ENCODE results near the gene ZNF133. TPM values are rescaled to one million over a fixed set of nuclear protein-coding genes. Genes with fewer than 3 reads are reported as not detected.

Gene ZNF133
- total and polyA plus RNA-seq, 2 donors (not counting 1 experiment from before 2014, with no cell fraction given) = 13.7 to 14.9 TPM

GRCh38 chr20:18361678-18362077 is 73.4 kb downstream of the ZNF133 start:
- Histone ChIP-seq H3K36me3 (replicated peaks in 1 of 2; ENCODE audit: control extremely low read depth in 1 of 2, control insufficient read depth in 1 of 2, extremely low read depth in 1 of 2, insufficient read depth in 2 of 2, low read length in 1 of 2) (no peaks in the 10 kb centered on the region), H3K27ac (ENCODE audit: low read length in 2 of 2) (no peak overlapping the region), H3K9ac (ENCODE audit: low read length) (no peak overlapping the region), H3K27me3 (replicated peaks in 1 of 4; ENCODE audit: control extremely low read depth in 1 of 4, control insufficient read depth in 3 of 4, insufficient read depth in 4 of 4, low read length in 3 of 4) (peaks cover 0 to 4% (median 0%) of the 10 kb centered on the region in 4 experiments), H3K79me2 (ENCODE audit: control insufficient read depth, insufficient read depth, low read length) (no peaks in the 10 kb centered on the region), H2AFZ (ENCODE audit: insufficient read depth, low read depth, low read length, poor library complexity, severe bottlenecking) (no peak overlapping the region), H3K9me3 (ENCODE audit: control extremely low read depth in 1 of 3, control insufficient read depth in 2 of 3, insufficient read depth in 1 of 3, low read length in 2 of 3) (no peaks in the 10 kb centered on the region), H3K4me3 (ENCODE audit: control extremely low read depth in 1 of 5, extremely low read depth in 1 of 5, insufficient read depth in 1 of 5, low read depth in 2 of 5, low read length in 4 of 5) (no peak overlapping the region), H3K4me2 (replicated peaks; ENCODE audit: low read depth, low read length, poor library complexity, severe bottlenecking) (no peak overlapping the region), H3K4me1 (ENCODE audit: control insufficient read depth in 2 of 2, insufficient read depth in 2 of 2, low read length in 2 of 2) (no peaks in the 10 kb centered on the region), H4K20me1 (ENCODE audit: control insufficient read depth, insufficient read depth, low read length, poor library complexity, severe bottlenecking) (no peaks in the 10 kb centered on the region)
- H3K4me3 Mint-ChIP-seq = no peak overlapping the region
- no CpG with 5 or more reads among the region's 1 CpG for WGBS (ENCODE audit: insufficient coverage)
- intact Hi-C loops (cut with micrococcal nuclease) = no loop called here
- no peaks in the 10 kb centered on the region for H3K4me1 Mint-ChIP-seq
- CTCF ChIA-PET = no interaction called here
- POLR2A ChIA-PET = no interaction called here
- no peak for TF ChIP-seq EZH2 (IDR thresholded peaks at IDR 0.05; ENCODE audit: borderline replicate concordance, insufficient read depth, low read depth, low read length, poor library complexity, severe bottlenecking)
- TF ChIP-seq, protein P1, sequence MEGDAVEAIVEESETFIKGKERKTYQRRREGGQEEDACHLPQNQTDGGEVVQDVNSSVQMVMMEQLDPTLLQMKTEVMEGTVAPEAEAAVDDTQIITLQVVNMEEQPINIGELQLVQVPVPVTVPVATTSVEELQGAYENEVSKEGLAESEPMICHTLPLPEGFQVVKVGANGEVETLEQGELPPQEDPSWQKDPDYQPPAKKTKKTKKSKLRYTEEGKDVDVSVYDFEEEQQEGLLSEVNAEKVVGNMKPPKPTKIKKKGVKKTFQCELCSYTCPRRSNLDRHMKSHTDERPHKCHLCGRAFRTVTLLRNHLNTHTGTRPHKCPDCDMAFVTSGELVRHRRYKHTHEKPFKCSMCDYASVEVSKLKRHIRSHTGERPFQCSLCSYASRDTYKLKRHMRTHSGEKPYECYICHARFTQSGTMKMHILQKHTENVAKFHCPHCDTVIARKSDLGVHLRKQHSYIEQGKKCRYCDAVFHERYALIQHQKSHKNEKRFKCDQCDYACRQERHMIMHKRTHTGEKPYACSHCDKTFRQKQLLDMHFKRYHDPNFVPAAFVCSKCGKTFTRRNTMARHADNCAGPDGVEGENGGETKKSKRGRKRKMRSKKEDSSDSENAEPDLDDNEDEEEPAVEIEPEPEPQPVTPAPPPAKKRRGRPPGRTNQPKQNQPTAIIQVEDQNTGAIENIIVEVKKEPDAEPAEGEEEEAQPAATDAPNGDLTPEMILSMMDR (IDR thresholded peaks at IDR 0.05) = no peak
- DNase-seq = no peak
- no peak for ATAC-seq (ENCODE audit: low read depth)
- H3K27me3 Mint-ChIP-seq = peaks cover 4% of the 10 kb centered on the region
- H3K27ac Mint-ChIP-seq = no peak overlapping the region
- no peaks in the 10 kb centered on the region for H3K9me3 Mint-ChIP-seq (ENCODE audit: insufficient read depth)

GRCh38 chr20:18362916-18363315 is 74.6 kb downstream of the ZNF133 start:
- H3K4me1 Mint-ChIP-seq = no peaks in the 10 kb centered on the region
- no peak for DNase-seq
- H3K9me3 Mint-ChIP-seq (ENCODE audit: insufficient read depth) = no peaks in the 10 kb centered on the region
- CTCF ChIA-PET = no interaction called here
- no peak overlapping the region for H3K4me2 ChIP-seq (replicated peaks; ENCODE audit: low read depth, low read length, poor library complexity, severe bottlenecking)
- no peaks in the 10 kb centered on the region for H3K79me2 ChIP-seq (ENCODE audit: control insufficient read depth, insufficient read depth, low read length)
- no peaks in the 10 kb centered on the region for H3K9me3 ChIP-seq (ENCODE audit: control extremely low read depth in 1 of 3, control insufficient read depth in 2 of 3, insufficient read depth in 1 of 3, low read length in 2 of 3)
- H3K4me1 ChIP-seq (ENCODE audit: control insufficient read depth in 2 of 2, insufficient read depth in 2 of 2, low read length in 2 of 2) = no peaks in the 10 kb centered on the region
- intact Hi-C loops (cut with micrococcal nuclease) = no loop called here
- H2AFZ ChIP-seq (ENCODE audit: insufficient read depth, low read depth, low read length, poor library complexity, severe bottlenecking) = no peak overlapping the region
- peaks cover 0 to 4% (median 0%) of the 10 kb centered on the region in 4 experiments for H3K27me3 ChIP-seq (replicated peaks in 1 of 4; ENCODE audit: control extremely low read depth in 1 of 4, control insufficient read depth in 3 of 4, insufficient read depth in 4 of 4, low read length in 3 of 4)
- no peaks in the 10 kb centered on the region for H3K36me3 ChIP-seq (replicated peaks in 1 of 2; ENCODE audit: control extremely low read depth in 1 of 2, control insufficient read depth in 1 of 2, extremely low read depth in 1 of 2, insufficient read depth in 2 of 2, low read length in 1 of 2)
- H4K20me1 ChIP-seq (ENCODE audit: control insufficient read depth, insufficient read depth, low read length, poor library complexity, severe bottlenecking) = no peaks in the 10 kb centered on the region
- WGBS (ENCODE audit: insufficient coverage) = 88% methylated on average over 13 of the region's 13 CpGs
- no peak overlapping the region for H3K9ac ChIP-seq (ENCODE audit: low read length)
- no peak for ATAC-seq (ENCODE audit: low read depth)
- H3K4me3 ChIP-seq (ENCODE audit: control extremely low read depth in 1 of 5, extremely low read depth in 1 of 5, insufficient read depth in 1 of 5, low read depth in 2 of 5, low read length in 4 of 5) = no peak overlapping the region
- H3K4me3 Mint-ChIP-seq = no peak overlapping the region
- no peak overlapping the region for H3K27ac Mint-ChIP-seq
- TF ChIP-seq, protein P1 (IDR thresholded peaks at IDR 0.05) = no peak
- no peak for TF ChIP-seq EZH2 (IDR thresholded peaks at IDR 0.05; ENCODE audit: borderline replicate concordance, insufficient read depth, low read depth, low read length, poor library complexity, severe bottlenecking)
- H3K27me3 Mint-ChIP-seq = peaks cover 3% of the 10 kb centered on the region
- no peak overlapping the region for H3K27ac ChIP-seq (ENCODE audit: low read length in 2 of 2)
- POLR2A ChIA-PET = no interaction called here
